PFSK-1 (cell line): ENCODE data around the gene EEF1AKMT3.

Experiments
- TAF1 ChIP-seq: IDR thresholded peaks from 2 replicates; pipeline ENCODE4 v1.6.1; 2012; ENCODE audit warnings: low read length, control low read depth, borderline replicate concordance; ENCODE audit not compliant: insufficient read depth

EEF1AKMT3 gene

DNA sequence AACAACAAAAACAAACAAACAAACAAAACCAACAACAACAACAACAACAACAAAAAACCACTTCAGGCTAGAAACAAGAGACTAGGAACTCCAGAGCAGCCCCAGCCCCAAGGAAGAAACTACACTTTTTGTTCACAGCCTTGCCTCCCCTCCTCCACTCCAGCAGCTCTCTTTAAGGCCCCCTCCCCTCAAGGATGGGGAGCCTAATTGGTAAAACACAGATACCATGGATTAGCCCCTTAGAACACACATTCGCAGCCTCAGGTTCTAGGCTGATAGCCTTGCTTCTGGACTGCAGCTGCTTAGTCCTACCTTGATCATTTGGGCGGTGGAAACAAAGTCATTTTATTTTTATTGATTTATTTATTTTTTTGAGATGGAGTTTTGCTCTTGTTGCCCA lies 58.0 kb downstream of the EEF1AKMT3 start:
- TF ChIP-seq TAF1 = no peak
